Ishikawa (cell line): ENCODE results near the gene SLC15A3.

ENCODE experiments used
- CEBPB ChIP-seq: IDR thresholded peaks from 2 replicates; pipeline ENCODE4 v1.6.1; 2012
- CREB1 ChIP-seq: IDR thresholded peaks from 2 replicates; pipeline ENCODE4 v1.6.1; 2012; ENCODE audit warnings: low read depth
- EGR1 ChIP-seq: IDR thresholded peaks from 2 replicates; pipeline ENCODE4 v1.6.1; 2012
- EP300 ChIP-seq: IDR thresholded peaks from 2 replicates; pipeline ENCODE4 v1.6.1; 2012; ENCODE audit warnings: borderline replicate concordance
- FOXM1 ChIP-seq: IDR thresholded peaks from 2 replicates; pipeline ENCODE4 v1.6.1; 2012; ENCODE audit warnings: low read depth, borderline replicate concordance
- MAX ChIP-seq: IDR thresholded peaks from 2 replicates; pipeline ENCODE4 v1.6.1; 2012
- NFIC ChIP-seq: IDR thresholded peaks from 2 replicates; pipeline ENCODE4 v1.6.1; 2012
- RAD21 ChIP-seq: IDR thresholded peaks from 2 replicates; pipeline ENCODE4 v1.6.1; 2012; ENCODE audit warnings: low read depth
- REST ChIP-seq: IDR thresholded peaks from 2 replicates; pipeline ENCODE4 v1.6.1; 2012; ENCODE audit warnings: low read depth, mild to moderate bottlenecking
- TAF1 ChIP-seq: IDR thresholded peaks from 2 replicates; pipeline ENCODE4 v1.6.1; 2012; ENCODE audit warnings: low read depth, mild to moderate bottlenecking
- TCF12 ChIP-seq: IDR thresholded peaks from 2 replicates; pipeline ENCODE4 v1.6.1; 2012; ENCODE audit warnings: low read depth
- TEAD4 ChIP-seq: IDR thresholded peaks from 2 replicates; pipeline ENCODE4 v1.6.1; 2012
- USF1 ChIP-seq: IDR thresholded peaks from 2 replicates; pipeline ENCODE4 v1.6.1; 2012
- YY1 ChIP-seq: IDR thresholded peaks from 2 replicates; pipeline ENCODE4 v1.6.1; 2012; ENCODE audit warnings: low read depth
- ZBTB7A ChIP-seq: IDR thresholded peaks from 2 replicates; pipeline ENCODE4 v1.6.1; 2012; ENCODE audit warnings: low read depth

The SLC15A3 gene

GRCh38 chr11:60930394-60930793, 21.6 kb downstream of the SLC15A3 start:
- no peak for TF ChIP-seq EP300
- no peak for TF ChIP-seq YY1
- TF ChIP-seq MAX = no peak
- no peak for TF ChIP-seq RAD21
- no peak for TF ChIP-seq TAF1
- no peak for TF ChIP-seq TCF12
- TF ChIP-seq NFIC = no peak
- no peak for TF ChIP-seq CEBPB
- no peak for TF ChIP-seq REST
- TF ChIP-seq USF1 = no peak
- TF ChIP-seq EGR1 = no peak
- no peak for TF ChIP-seq ZBTB7A
- no peak for TF ChIP-seq TEAD4
- no peak for TF ChIP-seq FOXM1
- no peak for TF ChIP-seq CREB1

GRCh38 chr11:60929764-60930163, 22.2 kb downstream of the SLC15A3 start:
- TF ChIP-seq ZBTB7A = no peak
- TF ChIP-seq EP300 = no peak
- no peak for TF ChIP-seq RAD21
- TF ChIP-seq TEAD4 = no peak
- no peak for TF ChIP-seq REST
- TF ChIP-seq MAX = no peak
- TF ChIP-seq FOXM1 = no peak
- no peak for TF ChIP-seq CEBPB
- no peak for TF ChIP-seq USF1
- TF ChIP-seq YY1 = no peak
- TF ChIP-seq NFIC = no peak
- TF ChIP-seq EGR1 = no peak
- no peak for TF ChIP-seq CREB1
- no peak for TF ChIP-seq TCF12
- no peak for TF ChIP-seq TAF1

GRCh38 chr11:60928563-60929001, 23.4 kb downstream of the SLC15A3 start:
- TF ChIP-seq ZBTB7A (no peak), EP300 (no peak), USF1 (no peak), REST (no peak), CEBPB (no peak), NFIC (no peak), CREB1 (no peak), EGR1 (no peak), TEAD4 (no peak), RAD21 (no peak), MAX (no peak), TCF12 (no peak), YY1 (no peak), TAF1 (no peak), FOXM1 (no peak)

GRCh38 chr11:60927600-60927999, 24.4 kb downstream of the SLC15A3 start:
- no peak for TF ChIP-seq CREB1
- no peak for TF ChIP-seq NFIC
- no peak for TF ChIP-seq YY1
- TF ChIP-seq TEAD4 = no peak
- no peak for TF ChIP-seq MAX
- TF ChIP-seq REST = no peak
- no peak for TF ChIP-seq RAD21
- no peak for TF ChIP-seq USF1
- TF ChIP-seq TAF1 = no peak
- TF ChIP-seq TCF12 = no peak
- no peak for TF ChIP-seq EGR1
- TF ChIP-seq EP300 = no peak
- TF ChIP-seq FOXM1 = no peak
- TF ChIP-seq ZBTB7A = no peak
- no peak for TF ChIP-seq CEBPB
